ENCODE data around the gene NSD1. TPM values are rescaled to one million over a fixed set of nuclear protein-coding genes. Genes with fewer than 3 reads are reported as not detected.

Gene NSD1
- total RNA-seq, 4 donors from 2014 or later, result 61.9 to 114 (median 73.9) TPM

DNA sequence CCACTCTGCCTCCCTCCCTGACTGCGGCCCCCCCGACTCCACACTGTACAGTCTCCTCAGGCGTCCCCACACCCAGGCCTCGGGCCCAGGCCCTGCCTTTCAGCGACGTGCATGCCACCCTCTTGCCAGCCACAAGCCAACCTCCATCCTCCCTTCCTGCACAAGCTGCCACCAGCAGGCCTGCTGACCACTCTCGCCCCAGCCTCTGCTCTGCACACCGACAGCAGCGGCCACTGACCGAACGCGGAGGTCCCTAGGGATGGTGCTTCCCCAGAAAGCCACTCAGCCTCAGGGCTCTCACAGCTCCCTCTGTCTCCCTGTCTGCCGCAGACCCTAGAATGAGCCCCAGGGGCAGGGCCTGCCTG is 199.3 kb downstream of the NSD1 start:
- intact Hi-C loops (cut with DNase I), result no loop called here
- DNase-seq, result no peak
- Histone ChIP-seq H3K27ac (no peak overlapping the region), H3K4me1 (no peaks in the 10 kb centered on the region), H3K36me3 (peaks cover 64 to 75% of the 10 kb centered on the region in 2 donors), H3K4me3 (replicated peaks in 1 of 3) (no peak overlapping the region), H3K9me3 (no peaks in the 10 kb centered on the region), H3K27me3 (no peaks in the 10 kb centered on the region)
- TF ChIP-seq, protein P1, sequence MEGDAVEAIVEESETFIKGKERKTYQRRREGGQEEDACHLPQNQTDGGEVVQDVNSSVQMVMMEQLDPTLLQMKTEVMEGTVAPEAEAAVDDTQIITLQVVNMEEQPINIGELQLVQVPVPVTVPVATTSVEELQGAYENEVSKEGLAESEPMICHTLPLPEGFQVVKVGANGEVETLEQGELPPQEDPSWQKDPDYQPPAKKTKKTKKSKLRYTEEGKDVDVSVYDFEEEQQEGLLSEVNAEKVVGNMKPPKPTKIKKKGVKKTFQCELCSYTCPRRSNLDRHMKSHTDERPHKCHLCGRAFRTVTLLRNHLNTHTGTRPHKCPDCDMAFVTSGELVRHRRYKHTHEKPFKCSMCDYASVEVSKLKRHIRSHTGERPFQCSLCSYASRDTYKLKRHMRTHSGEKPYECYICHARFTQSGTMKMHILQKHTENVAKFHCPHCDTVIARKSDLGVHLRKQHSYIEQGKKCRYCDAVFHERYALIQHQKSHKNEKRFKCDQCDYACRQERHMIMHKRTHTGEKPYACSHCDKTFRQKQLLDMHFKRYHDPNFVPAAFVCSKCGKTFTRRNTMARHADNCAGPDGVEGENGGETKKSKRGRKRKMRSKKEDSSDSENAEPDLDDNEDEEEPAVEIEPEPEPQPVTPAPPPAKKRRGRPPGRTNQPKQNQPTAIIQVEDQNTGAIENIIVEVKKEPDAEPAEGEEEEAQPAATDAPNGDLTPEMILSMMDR (IDR thresholded peaks at IDR 0.05), result no peak
- TF ChIP-seq POLR2A (IDR thresholded peaks at IDR 0.05), result no peak
- WGBS, 2 donors, result 95% methylated on average over 11 to 13 of the region's 13 CpGs

DNA sequence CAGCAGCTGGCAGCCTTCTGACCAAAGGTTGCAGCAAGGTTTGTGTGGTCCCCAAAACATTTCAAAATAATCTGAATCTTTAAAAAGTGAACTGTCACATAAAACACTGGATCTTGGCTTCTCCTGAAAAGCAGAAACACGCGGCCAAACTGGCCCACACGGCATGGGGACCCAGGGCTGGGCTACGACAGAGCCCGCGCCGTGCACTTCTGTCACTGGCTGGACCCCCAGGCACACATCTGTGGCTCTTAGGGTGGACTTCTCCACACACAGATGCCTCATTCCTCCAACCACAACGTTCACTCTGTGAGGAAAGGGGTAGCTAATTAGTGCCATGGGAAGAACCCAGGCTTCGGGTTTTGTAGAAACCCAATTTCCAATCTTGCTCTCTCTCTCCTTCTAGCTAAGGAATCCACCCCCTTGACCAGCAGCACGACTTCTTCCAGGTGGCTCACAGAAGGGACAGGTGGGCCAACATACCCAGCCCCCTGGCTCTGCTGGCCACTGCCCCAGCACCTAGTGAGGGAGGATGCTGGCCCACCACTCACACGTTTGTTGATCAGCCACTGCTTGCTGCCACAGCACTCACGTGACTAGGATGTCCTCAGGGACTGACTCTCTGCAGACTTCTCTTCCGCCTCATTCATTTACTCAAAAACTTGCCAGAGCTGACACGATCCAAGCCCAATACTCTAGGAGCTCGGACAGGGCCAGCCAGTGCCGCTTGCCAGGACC is 200.0 kb downstream of the NSD1 start:
- peaks cover 64 to 82% of the 10 kb centered on the region in 2 donors for H3K36me3 ChIP-seq
- no peaks in the 10 kb centered on the region for H3K9me3 ChIP-seq
- no peak overlapping the region for H3K4me3 ChIP-seq (replicated peaks in 1 of 3)
- 90% methylated on average over 11 of the region's 16 CpGs for WGBS, 2 donors
- H3K4me1 ChIP-seq, result no peaks in the 10 kb centered on the region
- intact Hi-C loops (cut with DNase I), result no loop called here
- TF ChIP-seq, protein P1 (IDR thresholded peaks at IDR 0.05), result no peak
- no peak for TF ChIP-seq POLR2A (IDR thresholded peaks at IDR 0.05)
- no peak overlapping the region for H3K27ac ChIP-seq
- DNase-seq, result no peak
- no peaks in the 10 kb centered on the region for H3K27me3 ChIP-seq

DNA sequence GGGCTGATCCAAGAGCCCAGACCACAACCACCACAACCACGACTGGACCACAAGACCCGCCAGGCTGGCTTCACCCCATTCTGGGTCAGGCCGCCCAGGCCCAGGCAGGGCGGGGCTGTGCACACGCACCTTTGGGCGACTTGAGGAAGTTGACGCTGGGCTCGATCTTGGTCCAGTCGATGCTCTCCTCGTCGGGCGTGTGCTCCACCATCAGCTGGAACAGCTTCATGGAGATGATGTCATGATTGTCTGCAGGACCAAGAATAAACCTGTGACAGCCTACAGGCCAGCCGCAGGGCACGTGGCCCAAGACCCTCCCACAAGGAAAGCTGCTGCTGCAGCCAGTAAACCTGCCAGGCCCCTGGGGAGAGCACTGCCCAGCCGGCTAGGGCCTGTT is 200.6 kb downstream of the NSD1 start:
- WGBS, 2 donors, result 87 to 90% methylated on average over 9 to 15 of the region's 15 CpGs
- H3K4me3 ChIP-seq (replicated peaks in 1 of 3), result no peak overlapping the region

DNA sequence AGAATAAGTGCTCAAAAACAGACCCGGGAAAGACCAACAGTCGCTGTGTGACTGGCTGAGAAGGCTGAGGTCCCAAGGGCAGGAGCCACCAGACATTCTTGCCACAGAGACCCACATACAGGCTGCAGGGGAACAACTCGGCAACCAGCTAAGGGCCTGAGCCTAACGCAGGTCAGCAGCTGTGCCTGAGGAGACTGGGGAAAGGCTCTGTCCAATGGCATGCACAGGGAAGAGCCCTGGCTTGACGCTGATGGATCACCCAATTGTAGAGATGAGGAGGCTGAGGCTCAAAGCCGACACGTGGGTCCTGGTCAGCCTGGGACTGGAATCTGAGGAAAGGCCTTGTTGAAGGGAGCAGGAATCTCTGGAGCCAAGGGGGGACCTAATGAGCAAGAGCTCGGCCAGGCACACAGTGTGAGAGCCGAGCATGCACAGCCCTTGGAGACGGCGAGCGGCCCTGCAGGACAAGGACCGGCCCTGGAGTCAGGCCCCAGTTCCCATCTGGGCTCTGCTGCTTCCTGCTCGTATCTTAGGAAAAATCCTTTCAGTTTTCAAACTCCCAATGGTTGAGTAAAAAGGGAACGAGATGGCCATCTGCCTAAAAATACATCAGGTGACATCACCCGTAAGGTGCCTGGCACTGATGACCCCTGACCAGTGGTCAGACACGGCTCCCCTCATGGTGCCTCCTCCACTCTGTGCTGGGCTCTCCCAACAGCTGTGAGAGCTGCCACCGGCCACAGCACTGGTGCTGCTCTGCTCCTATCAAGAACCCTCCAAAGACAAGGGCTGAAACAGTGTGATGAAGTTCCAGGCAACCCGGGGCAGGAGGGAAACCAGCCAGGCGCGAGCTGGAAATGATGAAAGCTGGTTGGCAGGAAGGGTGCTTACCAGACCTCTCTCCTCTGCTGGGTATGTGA is 201.5 kb downstream of the NSD1 start:
- no peaks in the 10 kb centered on the region for H3K4me1 ChIP-seq
- no peaks in the 10 kb centered on the region for H3K27me3 ChIP-seq
- no peak overlapping the region for H3K27ac ChIP-seq
- H3K36me3 ChIP-seq, result peaks cover 64 to 80% of the 10 kb centered on the region in 2 donors
- TF ChIP-seq POLR2A (IDR thresholded peaks at IDR 0.05), result no peak
- TF ChIP-seq, protein P1 (IDR thresholded peaks at IDR 0.05), result no peak
- no peak overlapping the region for H3K4me3 ChIP-seq (replicated peaks in 1 of 3)
- intact Hi-C loops (cut with DNase I), result no loop called here
- H3K9me3 ChIP-seq, result no peaks in the 10 kb centered on the region
- WGBS, 2 donors, result 90 to 92% methylated on average over 18 to 19 of the region's 21 CpGs
- DNase-seq, result no peak

More for the DNA sequence above, 200.6 kb downstream of the NSD1 start:
- intact Hi-C loops (cut with DNase I), result no loop called here
- no peaks in the 10 kb centered on the region for H3K4me1 ChIP-seq
- TF ChIP-seq, protein P1 (IDR thresholded peaks at IDR 0.05), result no peak
- TF ChIP-seq POLR2A (IDR thresholded peaks at IDR 0.05), result no peak
- no peaks in the 10 kb centered on the region for H3K9me3 ChIP-seq
- H3K27ac ChIP-seq, result no peak overlapping the region
- peaks cover 64 to 82% of the 10 kb centered on the region in 2 donors for H3K36me3 ChIP-seq
- no peaks in the 10 kb centered on the region for H3K27me3 ChIP-seq
- DNase-seq, result no peak

DNA sequence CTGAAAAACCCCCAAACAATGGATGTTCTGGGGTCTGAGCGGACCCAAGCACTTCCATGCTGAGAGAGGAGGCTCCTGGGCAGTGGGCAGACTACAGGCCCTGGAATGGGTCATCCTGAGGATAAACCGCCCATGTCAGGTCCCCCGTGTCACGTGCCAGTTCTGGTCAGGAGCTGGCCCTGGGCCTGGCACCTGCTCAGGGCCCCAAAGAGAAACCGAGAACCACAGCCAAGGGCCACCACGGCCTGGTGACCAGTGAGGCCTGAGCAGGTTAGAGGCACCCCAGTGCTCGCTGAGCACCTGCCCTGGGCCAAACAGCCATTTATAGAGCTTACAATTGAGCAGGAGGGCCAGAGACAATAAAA is 202.1 kb downstream of the NSD1 start:
- Histone ChIP-seq H3K36me3 (peaks cover 64 to 73% of the 10 kb centered on the region in 2 donors), H3K4me3 (replicated peaks in 1 of 3) (no peak overlapping the region), H3K27ac (no peak overlapping the region), H3K4me1 (no peaks in the 10 kb centered on the region), H3K27me3 (no peaks in the 10 kb centered on the region), H3K9me3 (no peaks in the 10 kb centered on the region)
- TF ChIP-seq, protein P1 (IDR thresholded peaks at IDR 0.05), result no peak
- TF ChIP-seq POLR2A (IDR thresholded peaks at IDR 0.05), result no peak
- DNase-seq, result no peak
- 91 to 92% methylated on average over 7 of the region's 7 CpGs for WGBS, 2 donors
- intact Hi-C loops (cut with DNase I), result no loop called here

Measured in thyroid gland (tissue), 4 donors.